HEK293T (cell line): Measurements from ENCODE around the gene ARHGAP42.

Source experiments
- CTCF ChIA-PET: fragments of 350-600 bp; formaldehyde crosslinking; extraction: SDS; loops from one replicate; lab custom pipeline; 2021; ENCODE audit warnings: antibody characterized with exemption, inconsistent platforms; lab: Yijun Ruan, JAX
- POLR2A ChIA-PET: fragments of 350-600 bp; formaldehyde crosslinking; extraction: SDS; loops from one replicate; lab custom pipeline; 2020; ENCODE audit warnings: antibody characterized with exemption, inconsistent platforms; lab: Yijun Ruan, JAX
- DNase-seq: peaks from one replicate; pipeline ENCODE4 v3.0.0; 2012; ENCODE audit warnings: mixed read lengths; ENCODE audit errors: extremely low spot score
- ARNT ChIP-seq: fragments of 450-650 bp; IDR thresholded peaks from 2 replicates; pipeline ENCODE4 v1.6.1; 2017; ENCODE audit warnings: mild to moderate bottlenecking
- BHLHE40 ChIP-seq: fragments of 450-650 bp; IDR thresholded peaks from 2 replicates; pipeline ENCODE4 v1.6.1; 2016; ENCODE audit warnings: mild to moderate bottlenecking, moderate library complexity, borderline replicate concordance
- CTBP1 ChIP-seq: fragments of 450-650 bp; IDR thresholded peaks from 2 replicates; pipeline ENCODE4 v1.6.1; 2016; ENCODE audit warnings: borderline replicate concordance
- ELF4 ChIP-seq: fragments of 450-650 bp; IDR thresholded peaks from 2 replicates; pipeline ENCODE4 v1.6.1; 2017; ENCODE audit warnings: antibody characterized with exemption
- FOXA1 ChIP-seq: fragments of 450-650 bp; IDR thresholded peaks from 2 replicates; pipeline ENCODE4 v1.6.1; 2016; ENCODE audit warnings: mild to moderate bottlenecking
- FOXK2 ChIP-seq: fragments of 450-650 bp; IDR thresholded peaks from 2 replicates; pipeline ENCODE4 v1.6.1; 2016; ENCODE audit warnings: mild to moderate bottlenecking
- FOXM1 ChIP-seq: fragments of 450-650 bp; IDR thresholded peaks from 2 replicates; pipeline ENCODE4 v1.6.1; 2017; ENCODE audit warnings: mild to moderate bottlenecking, borderline replicate concordance
- HDGF ChIP-seq: fragments of 450-650 bp; IDR thresholded peaks from 2 replicates; pipeline ENCODE4 v1.6.1; 2017; ENCODE audit warnings: antibody characterized with exemption, borderline replicate concordance
- L3MBTL2 ChIP-seq: fragments of 450-650 bp; conservative IDR thresholded peaks from 2 replicates; pipeline ENCODE4 v1.6.1; 2016; ENCODE audit warnings: mild to moderate bottlenecking
- LEF1 ChIP-seq: fragments of 450-650 bp; IDR thresholded peaks from 2 replicates; pipeline ENCODE4 v1.6.1; 2017; ENCODE audit warnings: mild to moderate bottlenecking, borderline replicate concordance
- NFRKB ChIP-seq: fragments of 450-650 bp; IDR thresholded peaks from 2 replicates; pipeline ENCODE4 v1.6.1; 2016; ENCODE audit warnings: mild to moderate bottlenecking, moderate library complexity
- SP1 ChIP-seq: fragments of 450-650 bp; IDR thresholded peaks from 2 replicates; pipeline ENCODE4 v1.6.1; 2017
- SUZ12 ChIP-seq: fragments of 450-650 bp; IDR thresholded peaks from 2 replicates; pipeline ENCODE4 v1.6.1; 2016; ENCODE audit warnings: mild to moderate bottlenecking
- TARDBP ChIP-seq: fragments of 450-650 bp; IDR thresholded peaks from 2 replicates; pipeline ENCODE4 v1.6.1; 2016
- ZNF384 ChIP-seq: fragments of 450-650 bp; IDR thresholded peaks from 2 replicates; pipeline ENCODE4 v1.6.1; 2016
- TF ChIP-seq, protein P1 (sequence below): fragments of 450-650 bp; IDR thresholded peaks from 2 replicates; pipeline ENCODE4 v1.6.1; 2016

ARHGAP42 gene

GRCh38 chr11:100794446-100794845 is 107.4 kb downstream of the ARHGAP42 start:
- no peak for DNase-seq
- POLR2A ChIA-PET, result no interaction called here
- CTCF ChIA-PET, result no interaction called here
- no peak for TF ChIP-seq FOXA1
- TF ChIP-seq HDGF, result no peak
- TF ChIP-seq TARDBP, result no peak
- no peak for TF ChIP-seq ZNF384
- TF ChIP-seq BHLHE40, result no peak

GRCh38 chr11:100799445-100799844 is 112.4 kb downstream of the ARHGAP42 start:
- ChIA-PET CTCF (no interaction called here), POLR2A (no interaction called here)
- no peak for TF ChIP-seq SUZ12
- no peak for DNase-seq

- ChIA-PET POLR2A (no interaction called here), CTCF (interaction anchor here (0.9 kb wide), 1 partner anchor 29 kb away, joined by 3 read pairs; no protein-coding TSS in a partner anchor)
- no peak for DNase-seq
- no peak for TF ChIP-seq HDGF
- no peak for TF ChIP-seq SP1
- no peak for TF ChIP-seq CTBP1
- TF ChIP-seq FOXA1, result no peak
- no peak for TF ChIP-seq L3MBTL2
- TF ChIP-seq FOXK2, result no peak
- no peak for TF ChIP-seq ZNF384
- no peak for TF ChIP-seq NFRKB
- TF ChIP-seq FOXM1, result no peak
- TF ChIP-seq, protein P1, sequence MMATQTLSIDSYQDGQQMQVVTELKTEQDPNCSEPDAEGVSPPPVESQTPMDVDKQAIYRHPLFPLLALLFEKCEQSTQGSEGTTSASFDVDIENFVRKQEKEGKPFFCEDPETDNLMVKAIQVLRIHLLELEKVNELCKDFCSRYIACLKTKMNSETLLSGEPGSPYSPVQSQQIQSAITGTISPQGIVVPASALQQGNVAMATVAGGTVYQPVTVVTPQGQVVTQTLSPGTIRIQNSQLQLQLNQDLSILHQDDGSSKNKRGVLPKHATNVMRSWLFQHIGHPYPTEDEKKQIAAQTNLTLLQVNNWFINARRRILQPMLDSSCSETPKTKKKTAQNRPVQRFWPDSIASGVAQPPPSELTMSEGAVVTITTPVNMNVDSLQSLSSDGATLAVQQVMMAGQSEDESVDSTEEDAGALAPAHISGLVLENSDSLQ, result no peak
- no peak for TF ChIP-seq BHLHE40
- no peak for TF ChIP-seq ELF4
- TF ChIP-seq LEF1, result no peak
Measured at GRCh38 chr11:100800202-100800601, 113.1 kb downstream of the ARHGAP42 start.

GRCh38 chr11:100801225-100801999 is 114.3 kb downstream of the ARHGAP42 start:
- POLR2A ChIA-PET, result no interaction called here

DNA sequence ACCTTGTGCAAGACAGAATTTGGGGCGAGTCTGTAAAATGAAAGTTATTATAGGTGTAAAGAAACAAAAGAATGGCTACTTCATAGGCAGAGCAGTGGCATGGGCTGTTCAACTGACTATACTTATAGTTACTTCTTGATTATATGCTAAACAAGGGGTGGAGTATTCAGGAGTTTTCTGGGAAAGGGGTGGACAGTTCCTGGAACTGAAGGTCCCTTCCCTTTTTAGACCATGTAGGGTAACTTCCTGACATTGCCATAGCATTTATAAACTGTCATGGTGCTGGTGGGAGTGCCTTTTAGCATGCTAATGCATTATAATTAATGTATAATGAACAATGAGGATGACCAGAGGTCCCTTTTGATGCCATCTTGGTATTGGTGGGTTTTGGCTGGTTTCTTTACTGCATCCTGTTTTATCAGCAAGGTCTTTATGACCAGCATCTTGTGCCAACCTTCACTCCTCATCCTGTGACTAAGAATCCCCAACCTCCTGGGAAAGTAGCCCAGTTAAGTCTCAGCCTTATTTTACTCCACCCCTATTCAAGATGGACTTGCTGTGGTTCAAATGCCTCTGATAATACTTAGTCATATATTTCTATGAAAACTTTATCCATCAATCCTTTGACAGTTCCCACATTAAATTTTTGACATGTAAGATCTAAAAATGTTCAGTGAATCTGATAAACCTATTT is 118.6 kb downstream of the ARHGAP42 start:
- no peak for DNase-seq
- TF ChIP-seq NFRKB (no peak), ELF4 (no peak), TARDBP (no peak), SP1 (no peak), LEF1 (no peak), FOXK2 (no peak), CTBP1 (no peak), FOXA1 (no peak), HDGF (no peak), SUZ12 (no peak), BHLHE40 (no peak), FOXM1 (no peak), ZNF384 (no peak), ARNT (no peak), L3MBTL2 (no peak)
- TF ChIP-seq, protein P1, result no peak
- CTCF ChIA-PET, result no interaction called here
- POLR2A ChIA-PET, result no interaction called here

More at GRCh38 chr11:100801225-100801999, 114.3 kb downstream of the ARHGAP42 start:
- CTCF ChIA-PET, result no interaction called here
- no peak for DNase-seq
- no peak for TF ChIP-seq SP1
- TF ChIP-seq FOXM1, result no peak
- TF ChIP-seq LEF1, result no peak
- TF ChIP-seq BHLHE40, result no peak

DNA sequence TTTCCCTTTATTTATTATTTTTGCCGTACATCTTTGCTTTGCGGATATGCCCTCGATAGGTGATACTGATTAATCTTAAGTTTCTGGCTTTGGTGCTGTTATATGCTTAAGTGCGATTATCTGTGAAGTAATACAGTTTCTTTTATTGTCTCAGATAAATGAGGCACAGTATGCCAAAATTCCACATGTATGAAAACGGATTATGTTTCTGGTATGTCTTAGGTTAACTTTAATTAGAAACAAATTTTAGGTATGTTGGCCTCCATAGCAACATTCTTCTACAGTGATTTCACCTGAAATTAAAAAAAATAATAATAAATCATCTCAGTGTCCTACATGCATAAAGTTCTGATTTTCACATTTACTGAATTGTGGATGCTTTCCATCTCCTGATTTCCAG is 119.2 kb downstream of the ARHGAP42 start:
- DNase-seq, result no peak
- TF ChIP-seq ELF4 (no peak), FOXA1 (no peak), TARDBP (no peak), FOXM1 (no peak), BHLHE40 (no peak), ARNT (no peak), SP1 (no peak), FOXK2 (no peak), CTBP1 (no peak), LEF1 (no peak), L3MBTL2 (no peak), ZNF384 (no peak)
- TF ChIP-seq, protein P1, result no peak
- ChIA-PET POLR2A (no interaction called here), CTCF (no interaction called here)
